ELR (cell line): Measurements from ENCODE around the gene GOLGA8A.
"Not testable (repeated sequence)": the region's sequence is repeated elsewhere in the genome, so short reads cannot be mapped to it uniquely, and the experiment has no call there.

Source experiments
- DNase-seq: peaks from one replicate; pipeline ENCODE4 v3.0.0-alpha.2; 2015; ENCODE audit warnings: low read depth

GOLGA8A gene

DNA sequence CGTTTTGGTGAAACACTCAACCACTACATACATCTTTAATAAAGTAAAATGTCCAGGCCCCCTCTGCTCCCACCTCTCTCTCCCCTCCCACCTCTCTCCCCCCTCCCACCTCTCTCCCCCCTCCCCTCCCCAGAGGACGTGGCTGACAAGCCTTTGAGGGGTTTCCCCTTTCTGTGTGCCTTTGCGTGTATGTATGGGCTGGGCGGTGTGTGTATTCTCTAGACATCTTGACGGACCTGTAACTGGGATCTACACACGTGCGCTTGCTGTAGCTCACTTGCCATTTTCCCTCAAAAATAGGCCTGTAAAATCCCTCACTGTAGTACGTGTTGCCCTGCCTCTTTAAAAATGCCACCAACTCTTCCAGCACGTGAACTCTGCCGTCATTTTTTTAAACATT lies 28.6 kb downstream of the GOLGA8A start:
- not testable (repeated sequence) for DNase-seq

DNA sequence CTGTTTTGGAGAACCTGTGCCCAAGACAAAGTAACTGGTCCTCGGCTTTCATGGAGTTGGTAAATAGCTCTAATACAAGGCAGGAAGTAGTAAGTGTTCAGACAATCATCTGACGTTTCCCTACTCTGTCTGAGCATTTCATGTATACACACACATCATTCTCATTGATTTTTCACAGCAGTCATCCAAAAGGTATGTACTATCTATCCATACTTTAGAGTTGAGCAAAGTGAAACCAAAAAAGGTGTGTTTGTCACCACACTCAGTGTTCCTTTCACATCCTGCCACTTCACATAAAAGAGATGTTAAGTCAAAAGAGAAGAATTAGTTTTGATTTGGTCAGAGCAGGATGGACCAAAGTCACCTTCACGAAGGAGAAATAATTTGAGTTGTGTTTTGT lies 33.7 kb downstream of the GOLGA8A start:
- not testable (repeated sequence) for DNase-seq

DNA sequence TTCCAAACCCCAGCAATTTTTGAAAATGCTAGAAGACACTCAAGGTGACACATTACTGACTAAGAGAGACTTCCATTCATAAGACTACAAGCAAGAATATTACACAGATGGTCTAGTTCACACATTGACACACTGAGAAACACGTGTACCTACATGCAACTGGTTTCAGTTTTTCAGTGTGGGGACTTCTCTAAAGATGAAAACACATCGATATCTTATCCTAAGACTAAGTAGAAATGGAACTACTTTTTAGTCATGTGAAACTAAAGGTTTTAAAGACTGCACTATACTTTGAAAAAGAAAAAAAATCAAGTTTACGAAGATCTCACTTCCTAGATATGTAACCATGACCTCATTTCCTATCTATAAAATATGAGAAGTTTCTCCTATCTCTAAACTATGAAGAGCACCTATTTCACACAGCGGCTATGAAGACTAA lies 34.4 kb downstream of the GOLGA8A start:
- not testable (repeated sequence) for DNase-seq

DNA sequence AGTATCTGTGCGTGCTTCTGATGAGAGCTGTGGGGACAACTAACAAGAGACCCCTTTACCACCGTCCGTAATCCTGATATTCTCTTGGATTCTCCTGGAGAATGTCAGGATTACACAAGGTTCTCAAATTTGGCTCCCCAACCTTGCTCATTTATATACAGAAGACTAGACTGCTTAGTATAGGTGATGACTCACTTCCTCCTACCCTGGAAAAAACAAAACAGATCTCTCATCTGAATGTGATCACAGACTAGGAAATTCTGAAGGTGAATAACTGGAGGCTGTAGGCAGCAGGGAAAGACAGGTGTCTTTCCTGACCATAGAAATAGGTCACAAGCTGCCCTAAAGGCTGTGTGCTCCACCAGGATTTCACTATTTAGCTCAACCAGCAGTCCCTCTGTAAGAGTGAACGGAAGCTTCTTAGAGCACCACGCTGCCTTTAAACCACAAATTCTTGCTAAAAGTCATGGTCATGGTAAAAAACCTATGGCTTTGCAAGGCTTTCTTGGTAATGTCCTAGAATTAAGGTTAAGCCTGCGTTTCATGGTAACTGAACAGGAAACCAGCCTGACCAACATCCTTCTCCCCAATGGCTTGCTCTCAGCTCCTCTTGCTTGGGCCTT lies 39.9 kb downstream of the GOLGA8A start:
- not testable (repeated sequence) for DNase-seq

DNA sequence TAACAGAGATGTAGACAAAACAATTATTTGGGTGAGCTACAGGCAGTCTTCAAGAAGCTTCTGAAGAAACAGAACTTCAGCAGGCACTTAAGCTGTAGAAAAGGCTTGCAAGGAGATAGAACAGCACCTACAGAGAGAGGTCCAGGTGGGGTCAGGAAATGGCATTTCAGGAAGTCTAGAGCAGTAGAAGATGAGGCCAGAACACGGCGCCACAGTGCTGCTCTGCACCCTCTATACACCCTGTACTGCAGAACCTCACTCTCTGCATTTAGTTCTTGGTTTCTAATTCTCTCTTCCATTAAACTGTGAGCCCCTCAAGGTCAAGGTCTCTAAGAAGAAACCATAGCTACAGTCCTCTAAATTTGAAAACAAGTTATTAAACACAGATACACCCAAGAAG lies 44.6 kb downstream of the GOLGA8A start:
- DNase-seq, result not testable (repeated sequence)

DNA sequence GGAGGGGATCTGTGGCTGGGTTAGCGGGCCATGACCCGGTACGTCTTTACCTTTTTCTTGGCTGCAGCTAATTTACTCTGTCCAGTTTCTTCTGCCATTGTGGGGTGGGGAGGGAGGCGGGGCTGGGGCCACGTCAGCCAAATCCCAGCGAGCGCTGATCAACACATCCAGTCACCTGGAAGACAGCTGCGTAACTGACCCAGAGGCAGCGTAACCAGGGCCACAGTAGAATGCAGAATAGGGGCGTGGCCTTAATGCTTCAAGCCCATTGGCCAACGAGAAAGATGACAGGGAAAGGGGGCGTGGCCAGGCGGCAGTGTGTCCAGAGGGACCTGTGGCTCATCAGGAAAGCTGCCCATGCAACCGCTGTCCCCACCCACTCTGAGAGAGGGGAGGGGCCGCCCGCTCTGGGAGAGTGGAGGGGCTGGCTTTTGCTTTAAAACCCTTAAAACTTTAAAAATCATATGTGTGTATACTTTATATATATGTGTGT lies 48.0 kb downstream of the GOLGA8A start:
- not testable (repeated sequence) for DNase-seq
